Neuronal stem cell (in vitro differentiated cells): Measurements from ENCODE around the gene RFT1.

Experiments
- DNase-seq: peaks from one replicate; pipeline ENCODE4 v3.0.0-alpha.2; 2013; ENCODE audit warnings: low spot score
- H2AFZ ChIP-seq: one replicate; pipeline ENCODE4 v1.6.1; 2013; ENCODE audit warnings: mild to moderate bottlenecking, low read length, inconsistent platforms
- H2AK5ac ChIP-seq: 2 replicates; pipeline ENCODE4 v1.6.1; 2013; ENCODE audit warnings: low read depth, mild to moderate bottlenecking, inconsistent platforms, low read length, moderate library complexity, mixed read lengths
- H2BK120ac ChIP-seq: 2 replicates; pipeline ENCODE4 v1.6.1; 2013; ENCODE audit warnings: low read depth, mild to moderate bottlenecking, inconsistent platforms, low read length, moderate library complexity, mixed read lengths
- H2BK12ac ChIP-seq: one replicate; pipeline ENCODE4 v1.6.1; 2013; ENCODE audit warnings: low read length, inconsistent platforms
- H2BK15ac ChIP-seq: 2 replicates; pipeline ENCODE4 v1.6.1; 2013; ENCODE audit warnings: mild to moderate bottlenecking, low read length, inconsistent platforms, mixed read lengths
- H2BK5ac ChIP-seq: one replicate; pipeline ENCODE4 v1.6.1; 2013; ENCODE audit warnings: inconsistent platforms, mild to moderate bottlenecking, low read length, moderate library complexity
- H3K14ac ChIP-seq: one replicate; pipeline ENCODE4 v1.6.1; 2013; ENCODE audit warnings: low read length, inconsistent platforms
- H3K18ac ChIP-seq: 2 replicates; pipeline ENCODE4 v1.6.1; 2013; ENCODE audit warnings: low read length, inconsistent platforms
- H3K23ac ChIP-seq: 2 replicates; pipeline ENCODE4 v1.6.1; 2013; ENCODE audit warnings: low read depth, mild to moderate bottlenecking, mixed read lengths, low read length, inconsistent platforms; ENCODE audit not compliant: poor library complexity
- H3K27ac ChIP-seq: replicated peaks from 3 replicates; pipeline ENCODE4 v1.5.1; 2013; ENCODE audit warnings: low read length, inconsistent platforms
- H3K27me3 ChIP-seq, 3 experiments: 2 replicates each; pipeline ENCODE4 v1.6.1; 2013; ENCODE audit warnings: low read length in 3 of 3, mild to moderate bottlenecking in 2 of 3, inconsistent platforms in 1 of 3, low read depth in 1 of 3, mixed read lengths in 1 of 3, moderate library complexity in 1 of 3; ENCODE audit not compliant: control insufficient read depth in 3 of 3, insufficient read depth in 3 of 3
- H3K36me3 ChIP-seq, 2 donors: replicated peaks in 1 of 2; 2 replicates each; pipeline ENCODE4 v1.6.1; 2013; ENCODE audit warnings: low read length in 2 of 2; ENCODE audit not compliant: control insufficient read depth in 2 of 2, insufficient read depth in 2 of 2
- H3K4ac ChIP-seq: 2 replicates; pipeline ENCODE4 v1.6.1; 2013; ENCODE audit warnings: inconsistent platforms, mild to moderate bottlenecking, low read length, moderate library complexity
- H3K4me1 ChIP-seq, 2 donors: 1 replicate in 1 of 2; 2 replicates in 1 of 2; pipeline ENCODE4 v1.6.1; 2013; ENCODE audit warnings: low read length in 2 of 2, low read depth in 1 of 2; ENCODE audit not compliant: control insufficient read depth in 2 of 2, insufficient read depth in 1 of 2
- H3K4me2 ChIP-seq: one replicate; pipeline ENCODE4 v1.6.1; 2013; ENCODE audit warnings: mild to moderate bottlenecking, low read length, inconsistent platforms; ENCODE audit not compliant: insufficient read depth, poor library complexity, severe bottlenecking
- H3K4me3 ChIP-seq, 2 donors: 2 replicates each; pipeline ENCODE4 v1.5.1; 2013; ENCODE audit warnings: low read length in 2 of 2, mild to moderate bottlenecking in 2 of 2, inconsistent platforms in 1 of 2, moderate library complexity in 1 of 2
- H3K79me1 ChIP-seq: one replicate; pipeline ENCODE4 v1.6.1; 2013; ENCODE audit warnings: low read depth, mild to moderate bottlenecking, inconsistent platforms, low read length, moderate library complexity
- H3K9ac ChIP-seq: one replicate; pipeline ENCODE4 v1.6.1; 2013; ENCODE audit warnings: mild to moderate bottlenecking, low read depth, low read length, inconsistent platforms; ENCODE audit not compliant: poor library complexity
- H3K9me3 ChIP-seq, 2 donors: replicated peaks in 1 of 2; 2 replicates each; pipeline versions ENCODE3 to v1.6.1; 2013; ENCODE audit warnings: low read length in 2 of 2, mild to moderate bottlenecking in 2 of 2, inconsistent platforms in 1 of 2, low read depth in 1 of 2, mixed read lengths in 1 of 2, moderate library complexity in 1 of 2; ENCODE audit not compliant: control insufficient read depth in 2 of 2, insufficient read depth in 1 of 2
- H4K8ac ChIP-seq: one replicate; pipeline ENCODE4 v1.6.1; 2013; ENCODE audit warnings: low read depth, mild to moderate bottlenecking, inconsistent platforms, low read length, moderate library complexity
- H4K91ac ChIP-seq: one replicate; pipeline ENCODE4 v1.6.1; 2013; ENCODE audit warnings: low read length, low read depth, mild to moderate bottlenecking, inconsistent platforms; ENCODE audit not compliant: poor library complexity
- WGBS, 2 donors: extraction: QIAGEN DNeasy Blood & Tissue Kit; methylation state at CpG; one replicate each; pipeline ENCODE4 v1.1.7; 2013; ENCODE audit warnings: missing lambda C conversion rate in 2 of 2, mixed read lengths in 1 of 2; ENCODE audit not compliant: insufficient read length in 2 of 2, insufficient replicate concordance in 1 of 2; ENCODE audit errors: extremely low coverage in 2 of 2; 5-methylcytosine and 5-hydroxymethylcytosine counted together

Gene RFT1

DNA sequence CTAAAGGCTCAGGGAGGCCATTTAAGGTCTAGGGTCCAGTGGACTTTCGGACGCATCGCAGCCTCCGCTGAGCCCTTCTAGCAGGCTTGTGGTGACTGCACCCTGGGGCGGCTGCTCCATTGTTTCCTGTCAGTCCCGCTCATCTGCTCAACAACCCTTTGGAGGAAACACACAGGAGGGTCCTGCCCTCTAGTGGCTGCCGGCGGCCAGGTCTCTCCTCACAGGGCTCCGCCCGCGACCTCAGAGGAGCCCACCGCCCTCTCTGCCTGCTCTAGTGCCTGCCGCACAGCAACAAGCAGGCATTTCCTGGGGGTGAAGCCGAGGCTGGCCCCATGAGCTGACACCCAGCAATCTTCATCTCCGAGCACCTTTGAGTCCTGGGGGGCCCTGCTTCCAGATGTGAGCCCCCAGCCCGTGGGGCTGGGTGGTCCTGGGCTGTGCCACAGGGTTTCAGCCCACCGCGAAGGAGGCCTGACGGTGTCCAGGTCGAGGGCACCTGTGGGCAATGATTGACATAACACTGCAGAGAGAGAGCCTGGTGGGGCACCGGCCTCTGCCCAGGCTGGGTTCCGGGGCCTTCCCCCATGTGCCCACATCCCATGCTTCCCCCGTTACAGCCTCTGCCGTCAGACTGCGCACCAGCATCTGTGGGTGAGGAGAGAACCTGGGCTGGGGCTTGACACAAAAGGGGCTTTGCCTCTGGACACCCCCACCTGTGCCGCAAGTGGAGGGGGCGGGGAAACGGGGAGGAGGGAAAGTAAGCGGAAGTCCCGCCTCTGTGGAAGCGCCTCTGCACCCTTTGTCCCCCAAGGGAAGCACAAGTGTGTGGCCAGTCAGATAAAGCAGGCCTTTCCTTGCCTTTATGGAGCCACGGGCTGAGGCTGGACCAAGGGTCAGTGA lies 57.3 kb downstream of the RFT1 start:
- Histone ChIP-seq H3K27me3 (peaks cover 0 to 3% (median 0%) of the 10 kb centered on the region in 3 experiments), H3K4ac (no peak overlapping the region), H2BK5ac (no peak overlapping the region), H4K8ac (peak overlapping the region; percentile 97), H2AK5ac (peak overlapping the region; percentile 59), H2AFZ (peak overlapping the region; percentile 93), H2BK12ac (no peak overlapping the region), H3K23ac (peak overlapping the region; percentile 39), H3K4me3 (peak overlapping the region; percentile 2 to 44), H3K9ac (peak overlapping the region; percentile 17), H3K36me3 (no peaks in the 10 kb centered on the region), H3K14ac (peak overlapping the region; percentile 61), H2BK15ac (peak overlapping the region; percentile 40), H3K27ac (no peak overlapping the region), H3K4me2 (peak overlapping the region; percentile 62), H3K4me1 (peaks cover 11 to 15% of the 10 kb centered on the region in 2 donors), H4K91ac (peak overlapping the region; percentile 40), H3K9me3 (no peaks in the 10 kb centered on the region), H2BK120ac (no peak overlapping the region), H3K79me1 (no peaks in the 10 kb centered on the region), H3K18ac (peak overlapping the region; percentile 92)
- WGBS, 2 donors = no CpG with 5 or more reads among the region's 32 CpGs
- peak; percentile 73 for DNase-seq

- H2AFZ ChIP-seq = peak overlapping the region; percentile 93
- peak overlapping the region; percentile 9 for H2AK5ac ChIP-seq
- no peak overlapping the region for H3K9ac ChIP-seq
- peak overlapping the region; percentile 61 for H2BK15ac ChIP-seq
- H2BK12ac ChIP-seq = no peak overlapping the region
- H2BK120ac ChIP-seq = no peak overlapping the region
- peaks cover 11 to 15% of the 10 kb centered on the region in 2 donors for H3K4me1 ChIP-seq
- H4K91ac ChIP-seq = no peak overlapping the region
- no peak overlapping the region for H3K14ac ChIP-seq
- no peak overlapping the region for H2BK5ac ChIP-seq
- DNase-seq = no peak
- no peak overlapping the region for H3K4ac ChIP-seq
- H3K4me3 ChIP-seq = no peak overlapping the region
- no peaks in the 10 kb centered on the region for H3K79me1 ChIP-seq
- WGBS, 2 donors = no CpG with 5 or more reads among the region's 11 CpGs
- no peaks in the 10 kb centered on the region for H3K9me3 ChIP-seq
- H3K4me2 ChIP-seq = no peak overlapping the region
- H3K18ac ChIP-seq = peak overlapping the region; percentile 83
- H3K36me3 ChIP-seq = no peaks in the 10 kb centered on the region
- H4K8ac ChIP-seq = no peak overlapping the region
- H3K27ac ChIP-seq = no peak overlapping the region
- no peak overlapping the region for H3K23ac ChIP-seq
- H3K27me3 ChIP-seq = peaks cover 0 to 3% (median 0%) of the 10 kb centered on the region in 3 experiments
Measured at GRCh38 chr3:53071882-53072431, 58.3 kb downstream of the RFT1 start.

DNA sequence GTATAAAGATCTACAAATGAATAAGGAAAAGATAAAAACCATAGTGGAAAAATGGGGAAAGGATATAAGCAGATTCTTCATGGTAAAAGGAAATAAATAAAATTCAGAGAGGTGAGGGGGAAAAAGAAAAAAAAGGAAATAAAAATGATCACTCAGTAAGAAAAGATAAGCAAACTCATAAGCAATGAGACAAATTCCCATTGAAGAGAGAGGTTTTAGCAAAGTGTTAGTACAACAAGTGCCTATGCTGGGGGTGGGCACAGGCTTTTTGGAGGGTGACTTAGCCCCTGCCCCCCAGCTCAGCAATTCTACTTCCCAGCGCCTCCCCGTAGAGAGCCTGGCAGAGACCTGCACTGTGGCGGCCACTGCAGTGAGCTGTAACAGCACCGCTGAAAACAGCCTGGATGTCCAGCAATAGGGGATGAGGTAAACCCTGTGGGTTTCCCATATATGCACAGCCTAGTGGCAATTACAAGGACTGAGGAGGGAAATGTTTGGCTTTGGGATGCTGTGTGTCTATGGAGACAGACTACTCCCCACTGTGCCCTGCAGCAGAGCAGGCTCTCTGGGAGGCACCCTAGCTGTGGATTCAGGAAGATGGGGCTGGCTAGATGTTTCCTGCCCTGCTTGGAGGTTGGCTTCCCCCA lies 60.7 kb downstream of the RFT1 start:
- Histone ChIP-seq H3K9ac (no peak overlapping the region), H2AFZ (no peak overlapping the region), H3K14ac (no peak overlapping the region), H3K36me3 (no peaks in the 10 kb centered on the region), H3K23ac (no peak overlapping the region), H3K4me3 (no peak overlapping the region), H4K91ac (no peak overlapping the region), H3K27me3 (peaks cover 0 to 3% (median 0%) of the 10 kb centered on the region in 3 experiments), H2BK5ac (no peak overlapping the region), H4K8ac (no peak overlapping the region), H3K79me1 (no peaks in the 10 kb centered on the region), H2BK120ac (no peak overlapping the region), H2BK15ac (no peak overlapping the region), H3K27ac (no peak overlapping the region), H2AK5ac (no peak overlapping the region), H3K9me3 (no peaks in the 10 kb centered on the region), H3K4me2 (no peak overlapping the region), H3K4ac (no peak overlapping the region), H3K18ac (no peak overlapping the region), H3K4me1 (peaks cover 11 to 12% of the 10 kb centered on the region in 2 donors), H2BK12ac (no peak overlapping the region)
- no peak for DNase-seq
- WGBS, 2 donors = no CpG with 5 or more reads among the region's 4 CpGs

GRCh38 chr3:53068176-53068575 lies 62.1 kb downstream of the RFT1 start:
- no peak overlapping the region for H4K91ac ChIP-seq
- no peak overlapping the region for H3K4me3 ChIP-seq
- H3K9me3 ChIP-seq = no peaks in the 10 kb centered on the region
- H3K36me3 ChIP-seq = no peaks in the 10 kb centered on the region
- no peak overlapping the region for H2AK5ac ChIP-seq
- no peak overlapping the region for H3K18ac ChIP-seq
- H2AFZ ChIP-seq = no peak overlapping the region
- H3K4ac ChIP-seq = no peak overlapping the region
- no peak overlapping the region for H2BK12ac ChIP-seq
- H2BK120ac ChIP-seq = no peak overlapping the region
- H3K23ac ChIP-seq = no peak overlapping the region
- H3K4me2 ChIP-seq = no peak overlapping the region
- H3K14ac ChIP-seq = no peak overlapping the region
- H3K27me3 ChIP-seq = peaks cover 0 to 3% (median 0%) of the 10 kb centered on the region in 3 experiments
- WGBS, 2 donors = no CpG with 5 or more reads among the region's 3 CpGs
- no peak for DNase-seq
- no peak overlapping the region for H2BK15ac ChIP-seq
- no peak overlapping the region for H2BK5ac ChIP-seq
- H3K27ac ChIP-seq = no peak overlapping the region
- H4K8ac ChIP-seq = no peak overlapping the region
- peaks cover 7 to 8% of the 10 kb centered on the region in 2 donors for H3K4me1 ChIP-seq
- H3K9ac ChIP-seq = no peak overlapping the region
- H3K79me1 ChIP-seq = no peaks in the 10 kb centered on the region
